ENCODE data around the gene IL27RA.

The IL27RA gene

DNA sequence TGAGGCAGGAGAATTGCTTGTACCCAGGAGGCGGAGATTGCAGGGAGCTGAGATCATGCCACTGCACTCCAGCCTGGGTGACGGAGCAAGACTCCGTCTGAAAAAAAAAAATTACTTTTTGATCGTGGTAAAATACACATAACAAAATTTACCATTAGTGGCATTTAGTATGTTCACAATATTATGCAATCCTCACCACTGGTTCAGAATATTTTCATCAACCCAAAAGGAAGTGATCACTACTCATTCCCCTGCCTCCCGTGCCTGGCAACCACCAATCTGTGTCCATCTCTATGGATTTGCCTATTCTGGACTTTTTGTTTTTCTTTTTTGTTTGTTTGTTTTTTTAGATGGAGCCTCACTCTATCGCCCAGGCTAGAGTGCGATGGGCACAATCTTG is 31.5 kb downstream of the IL27RA start:
- H3K4me2 ChIP-seq (ENCODE audit: low read length) = no peak overlapping the region

DNA sequence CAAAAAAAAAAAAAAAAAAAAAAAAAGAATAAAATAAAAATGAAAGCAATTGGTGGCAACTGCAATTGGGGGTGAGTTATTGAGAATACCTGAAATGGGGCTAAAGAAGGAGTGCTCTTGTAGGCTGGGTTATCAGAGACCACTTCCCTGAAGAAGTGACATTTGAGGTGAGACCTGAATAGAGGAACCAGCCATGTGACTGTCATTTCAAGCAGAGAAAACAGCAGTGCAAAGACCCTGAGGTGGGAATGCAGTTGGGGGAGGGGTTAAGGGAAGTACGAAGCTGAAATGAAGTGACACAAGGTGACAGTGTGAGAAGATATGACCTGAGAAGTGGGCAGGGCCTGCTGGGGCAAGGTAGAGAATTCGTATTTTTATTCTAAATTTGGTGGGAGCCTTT is 34.6 kb downstream of the IL27RA start:
- Histone ChIP-seq H3K9ac (ENCODE audit: low read length) (no peak overlapping the region), H3K36me3 (ENCODE audit: insufficient read depth, low read length) (no peaks in the 10 kb centered on the region), H3K9me3 (ENCODE audit: low read length) (no peaks in the 10 kb centered on the region), H2AFZ (ENCODE audit: low read length) (no peak overlapping the region), H3K9me2 (ENCODE audit: low read depth, low read length) (no peaks in the 10 kb centered on the region), H3K4me3 (ENCODE audit: low read depth, low read length, poor library complexity, severe bottlenecking) (no peak overlapping the region), H3K27ac (ENCODE audit: low read depth, low read length, poor library complexity, severe bottlenecking) (no peak overlapping the region), H4K20me1 (ENCODE audit: insufficient read depth, low read length) (no peaks in the 10 kb centered on the region), H3K4me1 (ENCODE audit: insufficient read depth, low read length, severe bottlenecking) (no peaks in the 10 kb centered on the region), H3K27me3 (ENCODE audit: insufficient read depth, low read length) (no peaks in the 10 kb centered on the region), H3F3A (ENCODE audit: insufficient read depth, low read length) (no peaks in the 10 kb centered on the region), H3K79me2 (ENCODE audit: insufficient read depth, low read length) (no peaks in the 10 kb centered on the region), H3K4me2 (ENCODE audit: low read length) (no peak overlapping the region)
- TF ChIP-seq, protein P1, sequence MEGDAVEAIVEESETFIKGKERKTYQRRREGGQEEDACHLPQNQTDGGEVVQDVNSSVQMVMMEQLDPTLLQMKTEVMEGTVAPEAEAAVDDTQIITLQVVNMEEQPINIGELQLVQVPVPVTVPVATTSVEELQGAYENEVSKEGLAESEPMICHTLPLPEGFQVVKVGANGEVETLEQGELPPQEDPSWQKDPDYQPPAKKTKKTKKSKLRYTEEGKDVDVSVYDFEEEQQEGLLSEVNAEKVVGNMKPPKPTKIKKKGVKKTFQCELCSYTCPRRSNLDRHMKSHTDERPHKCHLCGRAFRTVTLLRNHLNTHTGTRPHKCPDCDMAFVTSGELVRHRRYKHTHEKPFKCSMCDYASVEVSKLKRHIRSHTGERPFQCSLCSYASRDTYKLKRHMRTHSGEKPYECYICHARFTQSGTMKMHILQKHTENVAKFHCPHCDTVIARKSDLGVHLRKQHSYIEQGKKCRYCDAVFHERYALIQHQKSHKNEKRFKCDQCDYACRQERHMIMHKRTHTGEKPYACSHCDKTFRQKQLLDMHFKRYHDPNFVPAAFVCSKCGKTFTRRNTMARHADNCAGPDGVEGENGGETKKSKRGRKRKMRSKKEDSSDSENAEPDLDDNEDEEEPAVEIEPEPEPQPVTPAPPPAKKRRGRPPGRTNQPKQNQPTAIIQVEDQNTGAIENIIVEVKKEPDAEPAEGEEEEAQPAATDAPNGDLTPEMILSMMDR (IDR thresholded peaks at IDR 0.05; ENCODE audit: low read length) = no peak
- no peak for TF ChIP-seq EZH2 (IDR thresholded peaks at IDR 0.05; ENCODE audit: borderline replicate concordance, low read length)

More for the DNA sequence above, 31.5 kb downstream of the IL27RA start:
- Histone ChIP-seq H3F3A (ENCODE audit: insufficient read depth, low read length) (no peaks in the 10 kb centered on the region), H3K36me3 (ENCODE audit: insufficient read depth, low read length) (no peaks in the 10 kb centered on the region), H3K79me2 (ENCODE audit: insufficient read depth, low read length) (no peaks in the 10 kb centered on the region), H3K9me2 (ENCODE audit: low read depth, low read length) (no peaks in the 10 kb centered on the region), H3K27ac (ENCODE audit: low read depth, low read length, poor library complexity, severe bottlenecking) (no peak overlapping the region), H3K27me3 (ENCODE audit: insufficient read depth, low read length) (peaks cover 3% of the 10 kb centered on the region; the same call in 1 of the 2 replicates), H4K20me1 (ENCODE audit: insufficient read depth, low read length) (no peaks in the 10 kb centered on the region), H2AFZ (ENCODE audit: low read length) (no peak overlapping the region), H3K4me1 (ENCODE audit: insufficient read depth, low read length, severe bottlenecking) (no peaks in the 10 kb centered on the region), H3K9ac (ENCODE audit: low read length) (no peak overlapping the region), H3K4me3 (ENCODE audit: low read depth, low read length, poor library complexity, severe bottlenecking) (no peak overlapping the region), H3K9me3 (ENCODE audit: low read length) (no peaks in the 10 kb centered on the region)
- TF ChIP-seq, protein P1 (IDR thresholded peaks at IDR 0.05; ENCODE audit: low read length) = no peak

DNA sequence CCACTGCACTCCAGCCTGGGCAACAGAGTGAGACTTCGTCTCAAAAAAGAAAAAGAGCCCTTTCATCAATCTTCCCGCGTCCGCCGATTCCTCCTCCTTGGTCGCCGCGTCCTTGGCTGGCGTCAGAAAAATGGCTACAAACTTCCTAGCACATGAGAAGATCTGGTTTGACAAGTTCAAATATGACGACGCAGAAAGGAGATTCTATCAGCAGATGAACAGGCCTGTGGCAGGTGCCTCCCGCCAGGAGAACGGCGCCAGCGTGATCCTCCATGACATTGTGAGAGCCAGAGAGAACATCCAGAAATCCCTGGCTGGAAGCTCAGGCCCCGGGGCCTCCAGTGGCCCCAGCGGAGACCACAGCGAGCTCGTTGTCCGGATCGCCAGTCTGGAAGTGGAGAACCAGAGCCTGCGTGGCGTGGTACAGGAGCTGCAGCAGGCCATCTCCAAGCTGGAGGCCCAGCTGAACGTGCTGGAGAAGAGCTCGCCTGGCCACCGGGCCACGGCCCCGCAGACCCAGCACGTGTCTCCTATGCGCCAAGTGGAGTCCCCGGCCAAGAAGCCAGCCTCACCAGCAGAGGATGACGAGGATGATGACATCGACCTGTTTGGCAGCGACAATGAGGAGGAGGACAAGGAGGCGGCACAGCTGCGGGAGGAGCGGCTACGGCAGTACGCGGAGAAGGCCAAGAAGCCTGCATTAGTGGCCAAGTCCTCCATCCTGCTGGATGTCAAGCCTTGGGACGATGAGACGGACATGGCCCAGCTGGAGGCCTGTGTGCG is 38.9 kb downstream of the IL27RA start:
- Histone ChIP-seq H4K20me1 (ENCODE audit: insufficient read depth, low read length) (no peaks in the 10 kb centered on the region), H3K9ac (ENCODE audit: low read length) (no peak overlapping the region), H3K9me3 (ENCODE audit: low read length) (no peaks in the 10 kb centered on the region), H3F3A (ENCODE audit: insufficient read depth, low read length) (no peaks in the 10 kb centered on the region), H3K4me2 (ENCODE audit: low read length) (no peak overlapping the region), H3K36me3 (ENCODE audit: insufficient read depth, low read length) (no peaks in the 10 kb centered on the region), H2AFZ (ENCODE audit: low read length) (no peak overlapping the region), H3K27ac (ENCODE audit: low read depth, low read length, poor library complexity, severe bottlenecking) (no peak overlapping the region), H3K9me2 (ENCODE audit: low read depth, low read length) (no peaks in the 10 kb centered on the region), H3K79me2 (ENCODE audit: insufficient read depth, low read length) (no peaks in the 10 kb centered on the region), H3K4me3 (ENCODE audit: low read depth, low read length, poor library complexity, severe bottlenecking) (no peak overlapping the region), H3K27me3 (ENCODE audit: insufficient read depth, low read length) (no peaks in the 10 kb centered on the region), H3K4me1 (ENCODE audit: insufficient read depth, low read length, severe bottlenecking) (peaks cover 30% of the 10 kb centered on the region)
- TF ChIP-seq EZH2 (IDR thresholded peaks at IDR 0.05; ENCODE audit: borderline replicate concordance, low read length) = no peak
- TF ChIP-seq, protein P1 (IDR thresholded peaks at IDR 0.05; ENCODE audit: low read length) = no peak
